ACHN (cell line): ENCODE results near the gene ELF2.
A peak's percentile ranks its signal among the peaks of the same experiment; 100 is the strongest.
"Not testable (repeated sequence)": the region's sequence is repeated elsewhere in the genome, so short reads cannot be mapped to it uniquely, and the experiment has no call there.

Source experiments
- DNase-seq: peaks from one replicate; pipeline ENCODE4 v3.0.0-alpha.2; 2015
- in situ Hi-C: cut with HindIII; loops from 2 replicates; pipeline ENCODE4 v1.10.0; 2017; ENCODE audit warnings: low sequenced_read_pairs, low pct_ligation_motif_present, low pct_unique_long_range_greater_than_20kb

The ELF2 gene

DNA sequence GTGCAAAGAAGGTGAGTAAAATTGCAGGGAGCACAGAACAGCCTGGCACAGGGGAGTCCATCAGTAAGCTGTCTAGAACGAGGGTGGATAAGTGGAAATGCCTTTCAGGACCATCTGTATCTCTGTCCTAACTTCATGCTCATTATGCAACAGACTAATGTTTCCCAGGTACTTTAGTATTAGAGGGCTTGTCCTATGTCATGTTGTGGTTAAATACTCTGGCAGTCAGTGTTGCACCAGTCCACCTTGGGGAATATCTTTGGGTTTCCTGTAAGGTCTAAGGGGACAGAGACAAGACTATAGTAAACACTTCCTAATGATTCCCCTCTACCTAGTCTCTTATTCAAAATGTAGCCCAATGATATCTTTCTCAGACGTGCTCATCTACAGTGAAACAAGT lies 140.1 kb downstream of the ELF2 start:
- in situ Hi-C loops, result no loop called here
- no peak for DNase-seq

DNA sequence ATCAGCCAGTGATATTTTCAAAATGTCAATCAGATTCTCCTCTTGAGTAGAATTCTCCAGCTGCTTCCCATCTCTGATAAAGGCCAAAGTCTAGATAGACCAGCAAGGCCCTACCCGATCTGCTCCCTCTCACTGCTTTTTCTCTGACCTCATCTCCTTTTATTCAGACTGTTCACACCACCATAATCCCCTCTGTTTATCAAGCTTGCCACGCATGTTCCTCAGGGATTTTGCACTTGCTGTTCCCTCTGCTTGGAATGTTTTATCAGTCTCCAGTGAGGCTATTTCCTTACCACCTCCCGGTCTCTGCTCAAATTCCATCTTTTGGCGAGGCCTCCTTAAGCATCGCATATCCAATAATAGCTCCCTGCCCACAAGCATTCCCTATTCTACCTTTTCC lies 141.4 kb downstream of the ELF2 start:
- DNase-seq, result no peak
- in situ Hi-C loops, result no loop called here

DNA sequence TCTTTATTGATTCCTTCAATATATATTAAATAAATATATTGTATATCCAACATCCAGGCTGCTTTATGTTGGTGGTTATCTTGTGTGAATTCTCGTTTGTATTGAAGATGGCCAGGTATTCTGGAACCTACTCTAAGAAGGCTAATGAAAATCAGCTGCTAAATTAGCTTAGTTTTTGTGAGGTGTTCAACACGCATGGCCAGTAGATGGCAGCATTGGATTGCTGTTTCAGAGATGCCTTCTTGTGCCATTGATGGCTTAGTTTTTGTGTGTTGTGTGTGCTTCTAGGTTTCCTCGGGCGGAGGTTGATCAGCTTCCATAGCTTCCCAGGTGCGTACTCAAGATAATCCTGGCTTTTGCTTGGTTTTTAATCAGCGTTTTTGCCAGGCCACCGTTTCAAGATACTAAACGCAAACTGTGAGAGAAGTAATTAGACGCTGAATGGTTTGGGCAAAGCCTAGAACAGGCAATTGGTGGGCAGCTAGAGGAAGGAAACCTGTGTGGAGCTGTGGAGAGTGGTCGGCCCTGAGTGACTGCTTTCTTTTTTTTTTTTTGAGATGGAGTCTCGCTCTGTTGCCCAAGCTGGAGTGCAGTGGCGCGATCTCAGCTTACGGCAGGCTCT lies 146.3 kb downstream of the ELF2 start:
- DNase-seq, result peak; percentile 69
- in situ Hi-C loops, result no loop called here

DNA sequence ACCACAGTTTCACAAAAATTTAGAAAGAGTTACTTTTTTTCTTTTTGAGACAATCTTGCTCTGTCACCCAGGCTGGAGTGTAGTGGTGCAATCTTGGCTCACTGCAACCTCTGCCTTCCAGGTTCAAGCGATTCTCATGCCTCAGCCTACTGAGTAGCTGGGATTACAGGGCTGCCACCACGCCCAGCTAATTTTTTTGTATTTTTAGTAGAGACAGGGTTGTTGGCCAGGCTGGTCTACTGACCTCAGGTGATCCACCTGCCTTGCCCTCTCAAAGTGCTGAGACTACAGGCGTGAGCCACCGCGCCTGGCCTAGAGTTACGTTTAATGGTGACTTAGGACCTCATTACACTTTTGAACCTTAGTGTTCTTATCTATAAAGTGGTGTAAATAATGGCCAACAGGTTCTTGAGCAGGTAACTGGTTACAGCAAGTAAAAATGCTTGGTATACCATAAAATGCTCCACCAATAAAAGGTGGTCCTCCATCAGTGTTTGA lies 147.1 kb downstream of the ELF2 start:
- in situ Hi-C loops, DNase-seq: not testable (repeated sequence)

DNA sequence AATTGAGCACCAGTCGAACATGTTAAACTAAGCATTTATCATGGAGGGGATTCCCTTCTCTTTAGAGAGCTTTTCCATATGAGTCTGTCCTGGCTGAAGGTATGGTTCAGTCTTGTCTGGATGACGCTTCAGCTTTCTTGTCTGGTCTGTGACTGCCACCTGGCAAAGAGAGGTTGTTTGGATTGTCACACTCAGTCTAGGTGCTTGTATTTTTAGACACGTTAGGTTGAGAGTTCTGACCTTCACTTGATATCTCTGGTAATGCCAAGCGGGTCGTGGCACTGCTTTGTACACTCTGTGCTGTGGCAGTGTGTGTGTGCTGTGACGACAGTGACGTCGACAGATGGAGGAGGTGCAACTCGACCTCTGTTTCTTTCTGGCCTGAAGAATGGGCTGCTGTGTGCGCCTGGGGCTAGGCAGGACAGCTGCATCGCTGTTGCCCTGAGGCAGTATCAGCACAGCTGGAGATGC lies 148.8 kb downstream of the ELF2 start:
- in situ Hi-C loops, result no loop called here
- no peak for DNase-seq

DNA sequence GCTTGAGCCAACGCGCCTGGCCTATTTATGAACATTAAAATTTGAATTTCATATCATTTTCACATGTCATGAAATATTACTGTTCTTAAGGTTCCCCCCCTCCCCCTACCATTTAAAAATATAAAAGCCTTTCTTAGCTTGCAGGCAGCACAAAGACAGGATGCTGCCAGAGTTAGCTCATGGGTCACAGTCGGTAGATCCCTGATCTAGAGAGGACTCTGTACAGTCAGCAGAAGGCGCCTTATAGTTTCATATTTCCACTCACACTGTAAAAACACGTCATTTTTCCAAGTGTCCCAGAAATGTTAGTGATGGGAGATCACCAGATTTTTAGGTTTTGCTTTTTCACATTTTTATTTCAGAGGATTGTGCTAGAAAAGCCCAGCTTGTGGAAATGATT lies 149.2 kb downstream of the ELF2 start:
- no peak for DNase-seq
- in situ Hi-C loops, result no loop called here

DNA sequence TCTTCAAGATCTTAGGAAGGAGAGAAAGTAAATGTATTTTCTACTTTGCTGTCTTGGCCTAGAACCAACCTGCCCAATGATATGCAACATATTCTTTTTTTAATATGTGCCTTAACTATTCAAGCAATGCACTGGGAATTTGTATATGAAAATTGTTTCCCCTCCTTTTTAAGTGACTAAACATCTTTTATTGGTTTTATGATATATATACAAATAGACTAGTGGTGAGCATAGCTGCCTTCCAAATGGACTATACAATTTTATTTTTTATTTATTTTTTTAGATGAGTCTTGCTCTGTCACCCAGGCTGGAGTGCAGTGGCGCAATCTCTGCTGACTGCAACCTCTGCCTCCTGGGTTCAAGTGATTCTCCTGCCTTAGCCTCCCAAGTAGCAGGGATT lies 151.2 kb downstream of the ELF2 start:
- in situ Hi-C loops, result no loop called here
- DNase-seq, result no peak

DNA sequence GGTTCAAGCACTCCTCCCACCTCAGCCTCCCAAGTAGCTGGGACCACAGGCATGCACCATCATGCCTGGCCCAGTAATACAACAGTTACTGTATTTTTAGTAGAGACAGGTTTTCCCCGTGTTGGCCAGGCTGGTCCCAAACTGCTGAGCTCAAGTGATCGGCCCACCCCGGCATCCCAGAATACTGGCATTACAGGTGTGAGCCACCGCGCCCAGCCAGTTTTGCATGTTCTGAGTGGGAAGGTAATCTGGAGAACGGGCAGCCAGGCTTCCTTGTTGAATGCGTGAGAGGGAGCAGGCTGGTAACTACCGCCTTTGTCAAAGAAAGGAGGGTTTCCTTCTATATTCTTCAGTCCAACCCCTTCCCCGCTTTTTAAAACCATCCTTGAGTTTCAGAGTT lies 152.3 kb downstream of the ELF2 start:
- no peak for DNase-seq
- in situ Hi-C loops, result no loop called here

DNA sequence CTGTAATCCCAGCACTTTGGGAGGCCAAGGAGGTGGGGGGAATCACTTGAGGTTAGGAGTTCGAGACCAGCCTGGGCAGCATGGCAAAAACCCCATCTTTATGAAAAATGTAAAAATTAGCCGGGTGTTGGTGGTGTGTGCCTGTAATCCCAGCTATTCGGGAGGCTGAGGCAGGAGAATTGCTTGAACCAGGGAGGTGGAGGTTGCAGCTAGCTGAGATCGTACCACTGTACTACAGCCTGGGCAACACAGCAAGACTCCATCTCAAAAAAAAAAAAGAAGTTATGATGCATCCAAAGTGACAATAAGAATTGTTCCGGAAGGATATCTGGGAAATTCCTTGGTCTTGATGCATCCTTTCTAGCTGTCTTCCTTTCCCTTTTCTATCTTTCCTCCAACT lies 154.2 kb downstream of the ELF2 start:
- in situ Hi-C loops, result no loop called here
- no peak for DNase-seq

DNA sequence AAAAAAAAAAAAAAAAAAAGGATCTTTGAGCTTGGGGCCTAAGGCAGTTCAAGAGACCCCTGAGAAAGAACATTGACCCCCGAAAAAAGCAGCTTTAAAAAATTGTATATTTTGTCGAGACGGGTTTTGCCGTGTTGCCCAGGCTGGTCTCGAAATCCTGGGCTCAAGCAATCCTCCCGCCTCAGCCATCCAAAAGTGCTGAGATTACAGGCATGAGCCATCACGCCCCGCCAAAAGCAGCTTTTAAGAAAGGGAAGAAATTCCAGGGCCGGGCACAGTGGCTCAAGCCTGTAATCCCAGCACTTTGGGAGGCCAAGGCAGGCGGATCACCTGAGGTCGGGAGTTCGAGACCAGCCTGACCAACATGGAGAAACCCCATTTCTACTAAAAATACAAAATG lies 155.9 kb downstream of the ELF2 start:
- DNase-seq, in situ Hi-C loops: not testable (repeated sequence)

DNA sequence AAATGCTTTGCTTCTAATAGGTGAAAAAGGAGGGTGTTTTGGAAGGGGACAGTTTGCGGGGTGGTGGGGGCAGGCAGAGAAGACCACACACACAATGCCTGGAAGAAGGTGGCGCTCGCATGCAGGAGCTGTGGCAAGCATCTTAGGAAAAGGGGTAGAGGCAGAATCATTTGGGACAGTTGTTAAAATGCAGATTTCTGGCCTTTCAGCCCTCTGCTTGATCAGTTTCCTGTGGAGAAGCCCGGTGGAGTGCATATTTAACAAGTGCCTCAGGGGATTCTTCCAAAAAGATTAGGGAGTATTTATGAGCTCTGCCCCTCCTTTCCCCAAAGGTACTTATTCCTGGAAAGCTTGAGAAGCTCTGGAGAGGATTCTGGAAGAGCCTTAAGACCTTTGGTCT lies 156.6 kb downstream of the ELF2 start:
- in situ Hi-C loops, result no loop called here
- DNase-seq, result no peak

DNA sequence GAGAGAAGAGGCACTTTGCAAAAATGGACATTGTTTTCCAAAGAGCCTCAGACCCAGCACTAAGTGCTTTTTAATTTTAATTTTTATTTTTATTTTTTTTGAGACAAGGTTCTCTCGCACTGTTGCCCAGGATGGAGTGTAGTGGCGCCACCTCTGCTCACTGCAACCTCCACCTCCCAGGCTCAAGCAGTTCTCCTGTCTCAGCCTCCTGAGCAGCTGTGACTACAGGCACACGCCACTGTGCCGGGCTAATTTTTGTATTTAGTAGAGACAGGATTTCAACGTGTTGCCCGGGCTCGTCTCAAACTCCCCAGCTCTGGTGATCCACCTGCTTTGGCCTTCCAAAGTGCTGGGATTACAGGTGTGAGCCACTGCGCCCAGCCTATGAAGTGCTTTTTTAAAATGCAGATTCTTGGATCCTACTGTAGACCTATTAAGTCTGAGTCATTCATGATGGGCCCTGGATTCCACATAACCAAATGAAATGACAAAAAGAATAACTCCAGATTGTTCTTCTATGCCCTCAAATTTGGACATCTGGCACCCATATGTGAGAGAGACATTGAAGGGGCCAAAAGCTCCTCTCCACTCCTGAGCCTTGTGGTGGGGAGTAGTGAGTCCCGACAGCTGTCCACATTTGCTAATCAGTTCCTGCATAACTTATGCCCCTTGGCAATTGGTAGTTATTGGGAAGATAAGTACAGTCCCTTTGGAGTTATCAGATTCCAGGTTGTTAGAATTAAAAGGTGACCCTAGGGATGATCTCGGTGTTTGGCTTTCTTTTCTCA lies 157.9 kb downstream of the ELF2 start:
- in situ Hi-C loops, result no loop called here
- DNase-seq, result no peak

DNA sequence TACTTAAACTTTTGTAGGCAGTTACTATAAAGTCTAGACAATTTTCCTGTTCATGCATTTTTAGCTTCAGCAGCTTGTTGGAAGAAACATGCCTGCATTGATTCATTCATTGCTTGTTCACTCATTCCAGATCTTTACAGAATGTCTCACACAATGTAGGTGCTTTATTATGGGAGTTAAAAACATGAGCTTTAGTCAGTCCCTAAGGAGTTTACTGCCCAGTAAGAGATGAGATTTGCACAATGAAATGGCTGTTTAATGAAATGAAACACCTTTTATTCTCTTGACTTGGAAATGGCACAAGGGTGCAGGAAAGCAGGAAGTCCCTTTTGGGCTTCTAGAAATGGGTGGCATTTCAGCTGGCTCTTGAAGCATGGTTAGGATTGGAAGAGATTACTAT lies 158.5 kb downstream of the ELF2 start:
- DNase-seq, result no peak
- in situ Hi-C loops, result no loop called here

DNA sequence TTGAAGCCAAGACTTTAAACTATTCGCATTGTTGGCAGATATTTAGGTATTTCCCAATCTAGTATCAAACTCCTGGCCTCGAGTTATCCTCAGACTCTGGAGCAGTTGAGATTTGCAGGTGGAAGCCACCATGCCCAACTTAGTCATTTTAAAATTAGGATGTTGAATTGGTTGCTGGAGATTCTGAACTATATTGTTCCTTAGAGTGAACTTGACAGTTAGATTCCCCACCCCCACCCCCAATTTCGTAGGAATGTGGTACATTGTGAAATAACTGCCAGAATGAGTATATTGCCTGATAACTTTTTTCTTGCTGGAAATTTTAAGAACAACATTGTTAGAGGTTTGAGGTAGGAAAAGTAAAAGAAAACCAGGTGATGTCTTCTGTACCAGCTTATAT lies 159.2 kb downstream of the ELF2 start:
- in situ Hi-C loops, result no loop called here
- no peak for DNase-seq

DNA sequence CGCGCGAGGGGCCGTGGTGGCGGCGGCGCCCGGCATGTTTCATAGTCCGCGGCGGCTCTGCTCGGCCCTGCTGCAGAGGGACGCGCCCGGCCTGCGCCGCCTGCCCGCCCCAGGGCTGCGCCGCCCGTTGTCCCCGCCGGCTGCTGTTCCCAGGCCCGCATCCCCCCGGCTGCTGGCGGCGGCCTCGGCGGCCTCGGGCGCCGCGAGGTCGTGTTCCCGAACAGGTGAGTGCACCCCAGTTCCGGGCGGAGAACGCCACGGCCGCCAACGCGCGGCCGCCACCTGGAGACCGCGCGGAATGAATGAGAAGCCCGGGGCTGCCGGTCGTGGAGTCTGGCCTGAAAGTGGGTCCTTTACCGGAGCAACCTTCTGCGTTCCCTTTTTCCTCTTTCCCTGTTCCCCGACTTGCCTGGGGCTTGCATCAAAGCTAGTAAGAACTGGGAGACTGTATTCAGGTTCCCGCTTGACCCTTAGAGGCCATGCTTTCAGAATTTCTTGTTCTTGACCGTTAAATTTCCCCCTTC lies 161.0 kb downstream of the ELF2 start:
- DNase-seq, result peak; percentile 19
- in situ Hi-C loops, result no loop called here

DNA sequence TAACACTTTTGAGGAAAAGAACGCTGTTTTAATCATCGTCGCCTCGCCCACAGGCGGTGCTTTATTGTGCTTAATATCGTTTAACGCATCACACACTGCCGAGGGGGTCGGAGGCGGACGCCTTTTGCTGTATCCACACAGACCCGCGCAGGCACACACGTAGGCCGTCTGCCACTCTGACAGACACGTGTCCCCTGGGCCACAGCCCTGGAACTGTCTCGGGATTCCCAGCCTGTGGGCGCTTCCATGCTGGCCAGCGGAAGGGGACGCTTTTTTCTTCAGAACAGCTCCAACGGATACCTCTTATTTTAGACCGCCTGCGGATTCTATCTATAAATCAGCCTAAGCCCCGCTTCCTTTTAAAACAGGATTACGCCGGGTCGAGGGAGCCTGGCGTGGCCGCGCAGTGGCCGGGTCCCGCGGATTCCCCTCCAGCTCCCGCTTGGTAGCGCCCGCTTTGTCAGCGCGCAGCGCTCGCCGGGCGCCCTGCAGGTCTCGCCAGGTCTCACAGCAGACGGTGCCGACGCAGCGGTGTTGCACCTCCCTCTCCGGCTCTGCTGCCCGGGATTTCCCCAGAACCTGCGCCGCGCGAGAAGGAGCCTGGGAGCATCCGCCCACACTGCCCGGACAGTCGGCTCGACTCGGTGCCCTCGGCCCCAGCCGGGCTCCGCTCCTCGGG lies 161.6 kb downstream of the ELF2 start, which contains the start of gene NOCT:
NOCT (plus strand) TSS at position 513 of the 679 bp plus-strand sequence. CDS start 201 bp downstream, outside the sequence.
- in situ Hi-C loops, result no loop called here
- DNase-seq, result peak; percentile 88

DNA sequence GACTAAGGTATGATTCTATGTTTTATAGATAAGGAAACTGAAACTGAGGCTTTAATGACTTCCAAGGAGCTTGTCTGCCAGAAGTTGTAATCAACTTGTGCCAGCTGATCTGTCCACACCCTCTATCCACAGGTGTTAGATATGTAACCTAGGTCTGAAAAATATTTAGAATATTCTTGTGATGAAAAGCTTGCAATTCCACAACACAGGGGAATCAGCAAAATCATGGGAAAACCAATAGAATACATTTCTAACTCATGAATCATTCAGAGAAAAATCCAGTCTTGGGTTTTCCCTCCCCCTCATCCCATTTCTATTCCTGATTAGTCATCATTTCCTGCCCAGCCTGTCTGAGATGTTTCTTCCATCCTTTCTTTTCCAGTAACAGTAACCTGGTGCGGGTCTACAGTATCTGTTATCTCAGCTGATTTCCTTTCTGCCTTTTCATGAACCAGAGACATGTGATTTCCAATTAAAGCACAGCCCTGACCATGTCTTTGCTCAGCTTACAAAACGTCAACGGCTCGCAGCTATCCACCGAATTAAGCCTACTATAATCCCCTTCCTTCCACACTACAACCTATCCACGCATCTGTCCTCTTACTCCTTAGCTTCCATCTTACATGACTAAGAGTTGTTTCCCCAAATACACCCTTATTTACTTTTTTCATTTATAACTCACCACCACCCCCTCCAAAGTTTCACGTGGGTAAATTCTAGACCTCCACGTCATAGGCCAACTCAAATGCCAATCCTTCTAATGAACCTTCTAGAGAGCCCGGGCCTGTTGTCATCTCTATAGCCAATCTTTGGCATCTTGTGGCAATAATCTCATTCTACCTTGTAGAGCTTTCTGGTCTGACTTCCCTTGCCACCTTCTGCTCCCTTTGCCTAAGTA lies 162.4 kb downstream of the ELF2 start:
- peak; percentile 95 for DNase-seq
- in situ Hi-C loops, result no loop called here

DNA sequence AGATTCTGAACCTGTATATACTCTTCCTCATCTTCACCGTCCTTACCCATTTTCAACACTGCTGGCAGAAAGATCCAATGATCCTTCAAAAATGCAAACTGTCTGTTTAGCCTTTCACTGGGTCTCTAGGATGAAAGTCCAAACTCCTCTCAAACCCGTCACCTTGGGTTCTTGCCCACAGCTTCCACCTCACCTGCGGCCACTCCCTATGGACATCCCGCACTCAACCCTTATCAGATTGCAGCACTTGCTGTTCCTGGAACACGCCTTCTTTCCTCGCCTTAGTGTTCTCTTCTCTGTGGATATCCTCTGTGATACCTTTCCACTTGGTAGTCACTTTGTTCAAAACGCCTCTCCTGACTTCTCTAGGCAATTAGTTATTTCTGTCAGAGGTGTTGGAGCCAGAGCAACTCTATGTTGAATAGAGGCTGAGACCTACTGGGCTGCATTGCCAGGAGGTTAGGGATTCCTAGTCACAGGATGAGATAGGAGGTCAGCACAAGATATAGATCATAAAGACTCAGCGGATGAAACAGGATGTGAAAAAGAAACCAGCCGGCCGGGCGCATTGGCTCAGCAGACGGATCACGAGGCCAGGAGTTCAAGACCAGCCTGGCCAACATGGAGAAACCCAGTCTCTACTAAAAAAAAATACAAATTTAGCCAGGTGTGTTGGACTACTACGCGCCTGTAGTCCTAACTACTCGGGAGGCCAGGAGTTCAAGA lies 165.6 kb downstream of the ELF2 start:
- DNase-seq, result no peak
- in situ Hi-C loops, result no loop called here
